PC-9 (cell line): ENCODE measurements around the gene ODAD4.

Source experiments
- CTCF ChIP-seq: fragments of 200-600 bp; sonication (generic); conservative IDR thresholded peaks from 2 replicates; pipeline ENCODE4 v1.6.1; 2017; ENCODE audit warnings: mixed run types, antibody characterized with exemption, mild to moderate bottlenecking, moderate library complexity
- EZH2 ChIP-seq: fragments of 200-600 bp; sonication (generic); IDR thresholded peaks from 2 replicates; pipeline ENCODE4 v1.8.0; 2017; ENCODE audit warnings: antibody characterized with exemption, low read depth

GRCh38 chr17:41901646-41902045, 28.8 kb upstream of the ODAD4 start:
- TF ChIP-seq EZH2 = no peak
- no peak for TF ChIP-seq CTCF
